Islet precursor cell (in vitro differentiated cells): ENCODE results near the gene DTNBP1.
"Not testable (repeated sequence)": the region's sequence is repeated elsewhere in the genome, so short reads cannot be mapped to it uniquely, and the experiment has no call there.

Experiments used
- DNase-seq: peaks from one replicate; pipeline ENCODE4 v3.0.0-alpha.2; 2018

DTNBP1 gene

DNA sequence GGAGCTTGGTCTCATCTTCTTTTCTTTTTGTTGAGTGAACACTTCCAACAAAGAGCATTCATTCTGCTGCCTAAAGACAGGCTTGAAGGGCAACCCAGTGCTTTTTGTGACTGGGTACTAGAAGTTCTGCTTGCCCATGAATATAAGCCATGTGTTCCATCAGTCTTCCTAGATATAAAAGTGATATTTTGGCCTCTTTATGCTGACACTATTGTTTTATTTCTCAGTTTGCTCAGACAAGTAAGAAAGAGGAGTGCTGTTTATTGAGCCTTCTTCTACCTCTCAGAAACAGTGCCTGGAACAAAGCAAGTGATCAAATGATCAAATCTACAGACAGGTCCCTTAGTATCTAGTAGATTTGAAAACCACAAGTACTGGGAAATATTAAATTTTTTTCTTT, 2.4 kb upstream of the DTNBP1 start:
- DNase-seq = no peak

DNA sequence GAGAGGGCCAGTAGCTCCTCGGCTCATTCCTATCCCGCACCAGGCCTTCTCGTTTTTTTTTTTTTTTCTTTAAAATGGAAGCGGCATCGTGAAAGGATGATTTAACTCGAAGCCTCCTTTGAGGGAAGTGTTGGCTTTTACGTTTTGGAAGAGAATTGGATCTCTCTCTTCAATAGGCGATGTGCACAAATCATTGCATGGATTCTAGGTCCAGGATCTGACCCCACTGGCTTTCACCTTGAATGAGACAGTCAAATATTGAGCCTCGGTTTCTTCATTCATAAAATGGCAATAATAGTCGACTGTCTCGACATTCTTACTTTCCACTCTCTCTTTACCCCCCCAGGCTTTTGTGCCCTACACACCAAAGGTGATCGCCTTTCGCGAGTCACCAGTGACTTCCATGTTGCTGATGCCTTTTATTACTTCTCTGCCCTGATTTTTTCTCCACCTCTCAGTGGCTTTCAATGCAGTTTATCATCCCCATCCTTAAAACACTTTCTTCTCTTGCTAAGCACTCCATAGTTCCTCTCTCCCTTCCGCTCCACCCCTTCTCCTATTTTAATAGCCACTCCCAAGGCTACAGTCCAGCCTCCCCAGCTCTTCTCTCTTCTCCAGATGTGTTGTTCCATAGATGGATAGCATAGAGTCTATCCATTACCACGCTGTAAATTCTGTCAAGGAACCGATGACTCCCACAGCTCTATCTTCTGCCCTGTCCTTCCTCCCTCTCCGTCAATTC, 473 bp upstream of the DTNBP1 start:
- no peak for DNase-seq

DNA sequence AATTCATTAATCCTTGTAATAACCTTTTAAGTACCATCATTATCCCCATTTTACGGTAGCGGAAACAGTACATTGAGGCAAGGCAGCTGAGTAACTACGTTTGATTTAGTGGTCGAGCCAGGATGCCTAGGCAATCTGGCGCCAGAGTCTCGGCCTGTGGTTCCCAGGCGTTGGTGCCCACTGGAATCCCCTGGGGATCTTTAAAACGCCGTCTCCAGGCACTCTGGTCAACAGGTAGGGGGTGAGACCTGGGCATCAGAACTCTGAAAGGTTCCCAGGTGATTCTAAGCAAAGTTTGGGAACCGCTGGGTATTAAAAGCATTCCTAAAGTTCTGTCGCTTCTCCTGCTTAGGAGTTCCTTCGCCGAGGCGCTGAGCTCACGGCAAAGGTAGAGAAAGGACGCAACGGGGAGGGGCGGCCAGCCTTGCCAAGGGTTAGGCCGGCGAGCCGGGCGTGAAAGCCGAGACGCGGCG, 939 bp downstream of the DTNBP1 start:
- no peak for DNase-seq

DNA sequence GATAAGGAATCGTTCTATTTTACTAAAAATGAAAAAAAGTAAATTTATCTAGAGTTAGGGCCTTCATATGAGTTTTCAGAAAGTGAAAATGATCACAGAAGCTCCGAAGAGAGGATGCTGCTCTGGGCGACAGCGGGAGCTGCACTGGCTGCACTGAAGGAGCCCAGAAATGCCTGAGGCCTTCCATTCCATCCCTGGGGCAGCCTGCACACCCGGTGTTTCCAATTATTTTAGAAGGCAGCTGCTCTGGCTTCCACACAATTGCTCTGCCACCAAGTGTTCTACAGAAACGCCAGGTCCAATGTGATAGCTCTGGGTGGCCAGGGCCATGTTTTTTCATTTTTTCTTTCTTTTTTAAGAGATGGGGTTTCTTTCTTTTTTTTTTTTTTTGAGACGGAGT, 3.6 kb downstream of the DTNBP1 start:
- no peak for DNase-seq

DNA sequence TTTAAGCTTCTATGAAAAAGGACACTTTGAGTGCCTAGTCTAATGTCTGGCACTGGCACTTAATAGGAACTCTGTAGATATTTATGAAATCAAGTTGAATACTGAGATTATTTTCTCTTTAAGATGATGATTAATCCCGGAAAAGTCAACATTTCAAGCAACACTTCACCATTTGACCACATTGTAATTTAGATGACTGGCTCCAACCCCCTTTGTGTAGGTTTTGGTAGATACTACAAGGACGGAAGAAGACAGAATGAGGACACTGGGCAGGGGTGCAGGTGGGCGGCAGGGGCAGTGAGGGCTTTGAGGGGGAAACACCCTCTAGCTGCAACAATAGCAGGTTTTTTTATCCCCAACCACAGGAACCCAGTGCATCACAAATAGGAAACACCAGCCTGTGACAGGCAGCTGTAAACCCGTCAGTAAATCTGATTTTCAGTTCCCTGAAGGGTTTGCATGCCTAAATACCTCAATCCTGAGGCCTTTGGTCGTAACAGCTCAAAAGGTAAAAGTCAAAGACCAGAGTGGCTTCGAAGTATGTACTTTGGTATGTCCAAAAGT, 4.6 kb downstream of the DTNBP1 start:
- no peak for DNase-seq

DNA sequence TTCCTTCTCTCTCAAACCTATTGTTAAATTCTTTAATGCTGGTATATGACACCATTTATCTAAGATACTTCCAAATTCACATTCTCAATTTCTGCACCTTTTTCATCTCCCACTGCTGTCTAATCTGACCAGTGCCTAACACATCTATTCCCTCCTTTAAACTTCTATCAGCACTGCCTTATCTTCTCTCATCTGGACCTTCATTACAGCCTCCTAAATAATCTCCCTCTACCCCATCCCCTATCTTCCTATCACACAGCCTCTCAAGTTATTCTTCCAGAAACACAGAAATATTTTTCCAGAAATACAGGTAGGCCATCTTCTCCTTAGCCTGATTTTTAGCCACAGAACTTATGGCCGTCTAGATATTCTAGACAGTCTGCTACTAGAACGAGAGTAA, 5.5 kb downstream of the DTNBP1 start:
- no peak for DNase-seq

DNA sequence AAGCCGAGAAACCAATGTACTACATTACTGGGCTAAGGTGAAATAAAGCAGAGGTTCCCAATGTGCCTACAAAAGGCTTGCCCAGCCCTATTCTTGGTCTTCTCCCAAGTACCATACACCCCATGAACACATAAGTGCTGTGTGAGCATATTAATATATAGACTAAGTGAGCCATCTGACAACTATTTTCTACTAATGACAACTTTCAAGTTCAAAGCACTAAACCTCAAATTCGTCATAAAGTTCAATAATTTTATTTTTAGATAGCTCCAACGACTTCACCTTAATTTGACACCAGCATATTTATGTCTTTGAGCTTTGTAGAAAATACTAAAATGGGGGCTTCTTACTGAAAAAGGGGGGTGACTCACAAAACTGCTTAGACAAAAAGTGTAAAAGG, 6.7 kb downstream of the DTNBP1 start:
- no peak for DNase-seq

DNA sequence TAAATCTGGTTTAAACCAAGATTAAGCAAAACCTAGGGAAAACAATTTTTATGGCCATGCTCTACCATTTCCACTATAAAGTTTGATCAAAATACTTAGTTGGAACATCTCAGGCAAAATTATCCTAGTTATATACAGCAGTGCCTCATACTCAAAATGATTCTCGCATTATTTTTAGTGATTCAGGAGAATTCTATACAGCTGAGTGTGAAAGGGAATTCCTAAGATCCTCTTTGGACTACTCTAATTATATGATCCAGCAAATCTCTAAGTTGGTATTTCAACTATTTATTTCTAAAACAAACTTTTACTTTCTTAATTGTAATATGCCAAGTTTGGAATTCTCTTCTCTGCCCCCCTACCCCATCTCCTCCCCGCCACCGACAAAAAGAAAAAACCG, 8.6 kb downstream of the DTNBP1 start:
- DNase-seq = no peak

DNA sequence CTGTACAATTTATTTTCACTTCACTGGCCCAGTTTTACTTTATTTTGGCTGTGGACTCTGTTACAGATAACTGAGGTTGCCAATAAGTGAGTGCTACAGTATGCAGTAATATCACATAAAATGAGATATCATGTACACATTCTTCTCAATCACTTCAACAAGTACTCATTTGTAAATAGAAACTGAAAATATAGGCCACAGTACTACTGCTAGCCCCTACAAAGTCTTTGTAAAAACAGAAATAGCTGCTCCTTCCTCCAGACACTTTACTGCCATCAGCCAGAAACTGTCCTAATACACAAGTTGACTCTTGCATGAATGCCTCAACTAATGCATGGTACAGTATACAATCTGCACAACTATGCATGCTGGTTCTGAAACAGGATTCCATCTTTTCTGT, 9.2 kb downstream of the DTNBP1 start:
- DNase-seq = no peak

DNA sequence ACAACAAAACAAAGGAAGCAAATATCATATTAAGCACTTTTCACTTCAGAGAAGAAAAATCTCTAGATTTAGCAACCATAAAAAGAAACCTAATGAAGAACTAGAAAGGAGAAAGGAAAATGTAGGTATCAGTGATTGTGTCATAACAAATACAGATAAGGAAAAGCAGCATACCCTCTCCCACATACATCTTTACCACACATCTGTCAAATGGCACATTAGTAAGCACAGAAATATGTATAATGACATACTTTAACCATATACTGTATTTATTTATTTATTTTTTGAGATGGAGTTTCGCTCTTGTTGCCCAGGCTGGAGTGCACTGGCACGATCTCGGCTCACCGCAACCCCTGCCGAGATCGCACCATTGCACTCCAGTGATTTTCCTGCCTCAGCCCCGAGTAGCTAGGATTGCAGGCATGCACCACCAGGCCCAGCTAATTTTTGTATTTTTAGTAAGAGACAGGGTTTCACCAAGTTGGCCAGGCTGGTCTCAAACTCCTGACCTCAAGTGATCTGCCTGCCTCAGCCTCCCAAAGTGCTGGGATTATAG, 12.7 kb downstream of the DTNBP1 start:
- DNase-seq = not testable (repeated sequence)

DNA sequence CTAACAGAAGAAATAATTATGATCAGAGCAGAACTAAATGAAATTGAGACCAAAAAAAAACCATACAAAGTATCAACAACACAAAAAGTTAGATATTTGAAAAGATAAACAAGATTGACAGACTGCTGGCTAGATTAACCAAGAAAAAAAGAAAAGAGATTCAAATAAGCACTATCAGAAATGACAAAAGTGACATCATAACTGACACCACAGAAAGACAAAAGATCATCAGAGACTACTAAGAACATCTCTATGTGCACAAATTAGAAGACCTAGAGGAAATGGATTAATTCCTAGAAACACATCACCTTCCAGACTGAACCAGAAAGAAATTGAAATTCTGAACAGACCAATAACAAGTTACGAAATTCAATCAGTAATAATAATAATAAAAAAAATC, 17.9 kb downstream of the DTNBP1 start:
- no peak for DNase-seq

DNA sequence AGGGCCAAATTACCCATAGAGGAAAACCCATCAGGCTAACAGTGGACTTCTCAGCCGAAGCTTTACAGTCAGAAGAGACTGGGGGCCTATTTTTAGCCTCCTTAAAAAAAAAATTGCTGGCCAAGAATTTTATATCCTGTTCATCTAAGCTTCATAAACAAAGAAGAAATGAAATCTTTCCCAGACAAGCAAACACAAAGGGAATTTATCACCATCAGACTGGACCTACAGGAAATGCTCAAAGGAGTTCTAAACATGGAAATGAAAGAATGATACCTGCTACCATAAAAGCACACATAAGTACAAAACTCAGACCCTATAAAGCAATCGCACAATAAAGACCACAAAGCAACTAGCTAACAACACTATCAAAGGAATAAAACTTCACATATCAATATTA, 19.3 kb downstream of the DTNBP1 start:
- DNase-seq = no peak

DNA sequence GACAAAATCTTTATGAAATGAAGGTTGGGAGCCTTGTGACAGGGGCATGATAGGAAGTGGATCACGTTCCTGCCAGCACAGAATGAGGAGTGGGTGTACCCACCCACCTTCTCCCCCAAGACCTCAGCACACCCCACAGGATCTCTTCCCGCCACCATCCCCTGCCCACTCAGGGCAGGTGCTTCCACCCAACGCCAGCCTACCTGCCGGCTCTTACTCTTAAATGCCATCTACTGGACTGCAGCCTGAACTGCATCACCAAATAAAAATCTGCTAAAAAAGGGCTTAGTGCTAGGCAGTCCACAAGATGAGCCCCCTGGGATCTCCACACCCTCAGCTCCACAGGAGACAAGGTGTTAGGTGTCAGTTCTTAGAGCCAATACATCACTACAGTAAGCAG, 20.6 kb downstream of the DTNBP1 start:
- peak; percentile 51 for DNase-seq

DNA sequence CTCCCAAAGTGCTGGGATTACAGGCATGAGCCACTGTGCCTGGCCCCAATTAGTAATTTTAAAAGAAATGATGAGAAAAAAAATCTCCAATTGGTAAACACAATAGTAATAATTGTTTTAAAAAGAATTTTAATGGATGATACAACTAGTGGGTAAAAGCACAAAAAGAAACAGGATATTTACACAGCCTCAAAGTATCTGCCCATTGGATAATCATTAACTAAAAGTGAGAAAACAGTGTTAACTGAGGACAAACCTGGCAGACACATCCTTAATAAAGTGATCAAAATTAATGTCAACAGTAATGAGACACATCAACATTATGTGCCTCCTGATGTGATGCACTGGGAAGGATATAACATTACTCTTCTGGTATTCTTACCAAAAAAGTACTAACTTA, 24.5 kb downstream of the DTNBP1 start:
- DNase-seq = no peak

DNA sequence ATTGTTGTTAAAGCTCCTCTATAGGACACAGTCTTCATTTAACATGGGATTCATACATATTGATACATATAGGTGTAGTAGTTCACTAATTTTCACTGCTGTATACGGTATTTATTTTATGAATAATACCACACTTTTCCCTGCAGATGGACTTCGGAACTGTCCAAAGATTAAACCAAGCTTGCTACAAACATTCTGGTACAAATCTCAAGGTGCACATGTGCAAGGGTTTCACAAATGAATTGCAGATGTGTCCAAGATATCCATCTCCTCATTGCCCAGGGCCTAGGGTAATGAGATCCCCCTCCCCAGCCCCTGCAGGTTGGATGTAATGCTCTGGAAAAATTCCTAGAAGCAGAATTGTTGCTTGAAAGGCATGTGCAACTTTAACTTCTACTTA, 31.4 kb downstream of the DTNBP1 start:
- DNase-seq = no peak

DNA sequence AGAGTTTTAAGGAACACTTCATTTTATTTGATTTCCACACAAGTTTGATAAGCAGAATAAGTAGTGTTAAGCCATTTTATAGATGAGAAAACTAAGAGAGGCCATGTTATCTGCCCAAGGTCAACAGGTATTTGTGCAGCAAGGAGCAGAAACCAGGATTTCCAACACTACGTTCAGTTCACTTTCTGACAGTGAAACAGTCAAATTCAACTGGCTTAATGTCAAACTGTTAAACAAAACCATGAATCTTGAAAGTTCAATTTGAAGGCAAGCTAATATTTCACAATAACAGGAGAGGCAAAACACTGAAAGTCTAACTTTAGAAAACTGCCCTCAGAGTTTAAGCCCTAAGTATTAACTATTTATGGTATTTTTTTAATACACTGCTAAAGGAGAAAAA, 32.6 kb downstream of the DTNBP1 start:
- DNase-seq = no peak

DNA sequence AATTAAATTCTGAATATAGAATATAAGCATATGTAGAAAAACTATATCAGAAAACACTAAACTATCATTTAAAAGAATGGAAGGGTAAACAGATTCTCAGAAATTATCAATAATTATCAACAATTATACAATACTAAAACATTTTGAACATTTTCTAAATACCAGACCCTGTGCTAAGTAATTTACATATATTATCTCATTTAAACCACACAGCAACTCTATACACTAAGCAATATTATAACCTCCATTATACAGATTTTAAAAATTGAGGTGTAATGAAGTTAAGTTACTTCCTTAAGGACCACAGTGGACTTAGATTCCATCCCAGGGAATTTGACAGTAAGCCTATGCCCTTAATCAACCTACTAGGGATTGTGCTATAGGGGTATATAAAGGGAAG, 33.3 kb downstream of the DTNBP1 start:
- no peak for DNase-seq

DNA sequence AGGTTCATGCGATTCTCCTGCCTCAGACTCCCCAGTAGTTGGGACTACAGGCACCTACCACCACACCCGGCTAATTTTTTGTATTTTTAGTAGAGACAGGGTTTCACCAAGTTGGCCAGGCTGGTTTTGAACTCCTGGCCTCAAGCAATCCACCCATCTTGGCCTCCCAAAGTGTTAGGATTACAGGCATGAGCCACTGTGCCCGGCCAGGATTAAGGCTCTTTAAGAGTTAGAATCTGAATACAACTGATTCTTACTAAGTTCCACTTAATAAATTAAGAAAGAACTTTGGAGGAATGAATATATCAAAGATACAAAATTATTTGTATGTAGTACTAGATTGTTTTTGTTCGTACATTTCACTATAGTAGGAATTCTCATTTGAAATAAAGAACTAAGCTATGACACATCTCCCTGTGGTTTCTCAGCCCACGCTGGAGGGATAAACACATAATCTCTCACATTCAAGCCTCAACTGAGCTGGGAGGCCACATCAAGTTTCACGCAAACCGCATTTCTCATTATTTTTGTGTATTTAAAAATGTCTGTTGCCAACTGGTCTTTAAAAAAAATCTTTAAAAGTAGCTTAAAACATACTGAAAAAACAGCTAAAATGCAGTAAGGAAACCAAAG, 34.2 kb downstream of the DTNBP1 start:
- no peak for DNase-seq

DNA sequence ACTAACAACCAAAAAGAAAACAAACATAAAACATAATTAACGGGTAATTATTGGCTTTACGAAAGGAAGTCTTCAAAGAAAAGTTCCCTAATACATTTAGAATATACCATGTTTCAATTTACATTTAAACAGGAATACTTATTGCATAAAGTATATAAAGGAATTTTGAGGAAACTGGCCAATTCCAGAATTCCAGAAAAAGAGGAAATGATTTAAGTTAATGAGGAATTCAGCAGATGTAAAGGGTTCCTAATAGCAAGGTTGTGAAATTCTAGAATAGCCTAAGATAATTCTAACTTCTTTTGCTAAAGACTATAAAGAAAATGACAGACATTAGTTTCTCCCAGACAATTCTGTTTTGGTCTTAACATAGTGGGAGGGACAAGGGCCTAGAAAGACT, 35.0 kb downstream of the DTNBP1 start:
- DNase-seq = no peak

DNA sequence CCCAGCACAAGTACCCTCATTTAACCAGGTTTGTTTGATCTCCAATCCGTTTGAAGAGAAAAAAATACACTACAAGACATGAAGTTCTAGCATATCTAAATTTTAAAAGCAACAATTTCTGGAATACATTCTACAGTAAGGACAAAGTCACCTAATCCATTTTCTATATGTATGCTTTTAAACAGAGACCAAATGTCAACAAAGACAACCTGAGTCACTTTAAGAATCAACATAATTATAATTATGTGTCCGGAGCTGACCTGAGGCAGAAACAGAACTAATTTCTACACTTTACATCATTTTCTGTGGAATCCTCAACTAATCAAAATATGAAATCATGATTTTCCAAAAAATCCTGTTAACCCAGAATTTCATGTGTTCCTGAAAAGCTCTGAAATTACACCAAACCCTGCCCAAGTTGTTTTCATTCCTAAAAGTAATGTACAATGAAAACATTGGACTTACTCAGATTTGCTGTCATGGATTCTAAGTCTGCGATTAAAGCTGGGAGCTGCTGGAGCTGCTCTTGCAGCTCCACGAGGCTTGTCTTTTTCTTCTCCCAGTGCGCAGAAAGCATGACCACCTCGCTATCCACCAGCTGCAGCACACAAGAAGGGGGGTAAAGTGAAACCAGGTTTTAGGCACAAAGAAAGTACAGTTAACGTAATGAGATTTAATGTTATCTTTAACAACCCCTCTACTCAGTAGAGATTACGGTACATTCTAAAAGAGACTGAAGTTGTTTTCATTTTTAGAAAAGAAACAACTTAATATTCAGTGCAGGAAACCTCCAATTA, 35.8 kb downstream of the DTNBP1 start:
- no peak for DNase-seq

DNA sequence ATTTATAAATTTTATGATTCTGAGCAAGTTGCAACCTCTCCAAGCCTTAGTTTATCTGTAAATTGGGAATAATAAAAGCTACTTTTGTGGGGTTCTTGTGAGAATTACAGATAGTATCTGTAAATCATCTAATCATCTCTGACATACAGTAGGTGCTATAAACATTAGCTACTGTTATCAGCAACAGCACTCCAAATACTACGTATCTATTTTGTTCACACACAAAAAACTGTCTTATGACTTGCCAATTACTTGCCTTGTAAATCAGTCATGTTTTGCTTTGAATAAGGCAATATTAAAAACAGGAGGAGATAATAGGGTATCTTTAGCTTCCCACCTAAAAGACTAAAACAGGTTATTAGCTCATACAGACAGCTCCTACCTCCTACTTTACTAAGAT, 36.7 kb downstream of the DTNBP1 start:
- no peak for DNase-seq

DNA sequence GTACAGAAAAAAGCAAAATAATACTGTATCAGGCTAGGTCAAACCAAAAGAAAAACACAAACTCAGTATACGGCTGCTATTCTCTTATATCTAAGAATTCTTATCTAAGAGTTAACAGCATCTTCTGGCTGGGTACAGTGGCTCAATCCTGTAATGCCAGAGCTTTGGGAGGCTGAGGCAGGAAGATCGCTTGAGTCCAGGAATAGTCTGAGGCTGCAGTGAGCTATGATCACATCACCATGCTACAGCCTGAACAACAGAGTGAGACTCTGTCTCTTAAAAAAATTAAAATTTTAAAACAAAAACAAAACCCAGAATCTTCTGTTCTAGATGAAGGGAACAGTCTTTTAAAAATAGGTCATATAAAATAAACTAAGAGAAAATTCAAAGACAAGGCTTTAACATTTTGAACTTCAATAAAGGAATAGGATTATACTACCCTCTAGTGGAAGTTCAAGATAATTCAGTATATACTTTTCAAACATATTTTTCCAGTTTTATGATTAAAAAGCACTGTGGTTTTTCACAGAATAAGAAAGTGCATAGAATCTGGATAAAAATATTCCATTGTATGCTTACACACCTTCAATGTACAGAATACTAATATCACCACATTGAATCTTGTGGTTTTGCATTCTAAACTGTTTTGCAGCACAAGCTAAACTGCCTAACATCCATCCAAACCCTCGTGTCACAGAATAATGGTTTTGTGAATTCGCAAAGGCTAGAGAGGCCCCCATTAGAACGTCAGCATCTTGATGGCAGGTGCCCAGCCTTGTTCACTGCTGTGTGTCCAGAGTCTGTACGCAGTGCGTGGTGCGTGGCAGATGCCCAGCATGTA, 39.3 kb downstream of the DTNBP1 start:
- DNase-seq = no peak
